ENCODE results near the gene SMIM3.

SMIM3 gene

GRCh38 chr5:150804388-150804787 lies 25.8 kb downstream of the SMIM3 start:
- Histone ChIP-seq H3K4me3 (ENCODE audit: low read depth, low read length) (no peak overlapping the region), H3K36me3 (ENCODE audit: control insufficient read depth in 2 of 2, insufficient read depth in 1 of 2, low read length in 2 of 2) (no peaks in the 10 kb centered on the region), H3K27ac (ENCODE audit: extremely low read depth, low read depth, low read length) (no peak overlapping the region), H3K9me3 (ENCODE audit: control insufficient read depth, insufficient read depth, low read depth, low read length) (no peaks in the 10 kb centered on the region), H3K4me1 (ENCODE audit: control insufficient read depth, insufficient read depth, low read length) (peaks cover 2% of the 10 kb centered on the region; the same call in 1 of the 2 replicates)
- ChIA-PET CTCF (interaction anchor here (0.8 to 1.1 kb wide), 2 partner anchors 69 to 1455 kb away, joined by 3 to 4 read pairs; no protein-coding TSS in a partner anchor), POLR2A (no interaction called here)
- no peak for TF ChIP-seq ZFHX2 (tag by site-specific recombination; conservative IDR thresholded peaks at IDR 0.05)

- Histone ChIP-seq H3K27ac (ENCODE audit: extremely low read depth, low read depth, low read length) (no peak overlapping the region), H3K36me3 (ENCODE audit: control insufficient read depth in 2 of 2, insufficient read depth in 1 of 2, low read length in 2 of 2) (no peaks in the 10 kb centered on the region), H3K9me3 (ENCODE audit: control insufficient read depth, insufficient read depth, low read depth, low read length) (no peaks in the 10 kb centered on the region), H3K4me3 (ENCODE audit: low read depth, low read length) (no peak overlapping the region), H3K4me1 (ENCODE audit: control insufficient read depth, insufficient read depth, low read length) (peaks cover 2% of the 10 kb centered on the region; the same call in 1 of the 2 replicates)
- ChIA-PET POLR2A (no interaction called here), CTCF (interaction anchor here (4.0 kb wide), 1 partner anchor 8 kb away, joined by 33 read pairs; no protein-coding TSS in a partner anchor)
- TF ChIP-seq MZF1 (tag by site-specific recombination; IDR thresholded peaks at IDR 0.05; ENCODE audit: borderline replicate concordance) (no peak), ZSCAN18 (tag by site-specific recombination; IDR thresholded peaks at IDR 0.05) (no peak), ZNF645 (tag by site-specific recombination; IDR thresholded peaks at IDR 0.05) (no peak), TCF7L2 (IDR thresholded peaks at IDR 0.05; ENCODE audit: borderline replicate concordance, low read depth, low read length) (no peak), CTCF (tag by site-specific recombination; IDR thresholded peaks at IDR 0.05) (no peak), ZNF548 (tag by site-specific recombination; IDR thresholded peaks at IDR 0.05) (no peak), ZBTB17 (tag by site-specific recombination; IDR thresholded peaks at IDR 0.05) (no peak), SP7 (tag by site-specific recombination; IDR thresholded peaks at IDR 0.05) (no peak), ZNF174 (tag by site-specific recombination; IDR thresholded peaks at IDR 0.05) (no peak), ZBTB11 (tag by site-specific recombination; conservative IDR thresholded peaks at IDR 0.05; ENCODE audit: low read depth) (no peak), ZNF560 (tag by site-specific recombination; IDR thresholded peaks at IDR 0.05; ENCODE audit: borderline replicate concordance) (no peak), ZNF529 (tag by site-specific recombination; IDR thresholded peaks at IDR 0.05; ENCODE audit: insufficient replicate concordance) (no peak), ZBTB48 (tag by site-specific recombination; IDR thresholded peaks at IDR 0.05) (no peak), OVOL3 (tag by site-specific recombination; IDR thresholded peaks at IDR 0.05) (no peak), ZNF404 (tag by site-specific recombination; IDR thresholded peaks at IDR 0.05) (no peak)
These were observed 30.8 kb downstream of the SMIM3 start for GRCh38 chr5:150809363-150809762.
